HPDE6-E6E7 (cell line): ENCODE results near the gene ZBTB12.
"Not testable (repeated sequence)": the region's sequence is repeated elsewhere in the genome, so short reads cannot be mapped to it uniquely, and the experiment has no call there.

Experiments
- DNase-seq: peaks from one replicate; pipeline ENCODE4 v3.0.0; 2011; ENCODE audit warnings: missing footprints; ENCODE audit errors: extremely low spot score

Gene ZBTB12

DNA sequence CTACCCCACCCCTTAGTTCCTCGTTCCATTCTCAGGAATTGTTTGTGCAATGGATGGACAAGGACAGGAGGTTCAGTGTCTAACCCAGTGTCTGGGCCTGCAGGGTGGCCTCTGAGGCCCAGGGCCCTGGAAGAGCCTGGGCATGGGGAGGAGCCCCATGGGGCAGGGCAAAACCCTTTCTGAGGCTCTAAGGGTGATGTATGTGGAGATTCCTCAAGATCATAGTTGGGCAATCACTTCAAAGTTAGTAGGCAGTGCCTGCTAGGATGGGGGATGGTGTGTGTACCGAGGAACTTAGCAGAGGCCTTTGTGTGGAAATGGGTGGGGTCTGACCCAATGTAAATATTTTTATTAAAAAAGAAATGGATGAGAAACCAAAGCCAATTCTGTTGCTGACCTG is 18.9 kb upstream of the ZBTB12 start:
- no peak for DNase-seq

DNA sequence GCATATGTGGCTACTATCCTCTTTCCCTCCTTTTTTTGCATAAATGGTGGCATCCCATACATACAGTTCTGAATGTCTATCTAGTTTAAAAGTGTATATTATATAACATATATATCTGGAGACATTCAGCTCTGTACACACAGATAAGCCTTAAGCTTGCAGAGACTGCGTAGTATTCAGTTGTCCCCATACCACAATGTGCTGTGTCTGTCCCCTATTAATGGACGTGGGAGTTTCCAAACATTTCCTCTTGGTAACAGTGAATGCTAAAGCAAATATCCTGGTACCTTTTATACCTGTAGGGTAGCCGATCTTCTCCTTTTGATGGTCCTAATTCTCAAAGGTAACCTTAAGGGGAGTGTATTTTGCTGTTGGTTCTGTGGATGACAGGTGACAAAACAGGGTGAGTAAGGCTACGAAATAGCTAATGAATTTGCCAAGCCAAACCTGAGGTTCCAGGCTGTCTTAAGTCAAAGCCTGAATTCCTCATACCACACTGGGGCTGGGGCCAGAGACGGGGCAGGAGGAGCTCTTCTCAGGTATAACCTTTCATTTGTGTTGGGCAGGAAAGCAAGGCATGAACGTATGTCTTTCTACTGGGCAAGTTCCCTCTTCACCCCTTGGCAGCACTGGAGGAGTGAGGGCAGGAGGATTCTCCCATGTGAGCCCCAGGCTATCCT is 17.9 kb upstream of the ZBTB12 start:
- no peak for DNase-seq

DNA sequence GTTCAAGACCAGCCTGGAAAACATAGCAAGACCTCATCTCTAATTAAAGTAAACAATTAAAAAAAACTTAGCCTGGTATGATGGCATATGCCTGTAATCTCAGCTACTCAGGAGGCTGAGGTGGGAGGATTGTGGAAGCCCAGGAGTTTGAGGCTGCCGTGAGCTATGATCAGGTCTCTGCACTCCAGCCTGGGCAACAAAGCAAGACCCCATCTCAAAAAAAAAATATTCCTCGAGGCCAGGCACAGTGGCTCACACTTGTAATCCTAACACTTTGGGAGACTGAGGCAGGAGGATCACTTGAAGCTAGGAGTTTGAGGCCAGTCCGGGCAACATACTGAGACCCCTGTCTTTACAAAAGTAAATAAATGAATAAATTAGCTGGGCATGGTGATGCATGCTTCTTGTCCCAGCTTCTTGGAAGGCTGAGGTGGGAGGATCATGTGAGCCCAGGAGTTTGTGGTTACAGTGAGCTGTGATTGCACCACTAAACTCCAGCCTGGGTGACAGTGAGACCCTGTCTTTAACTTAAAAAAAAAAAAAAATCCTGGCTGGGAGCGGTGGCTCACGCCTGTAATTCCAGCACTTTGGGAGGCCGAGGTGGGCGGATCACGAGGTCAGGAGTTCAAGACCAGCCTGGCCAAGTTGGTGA is 16.3 kb upstream of the ZBTB12 start:
- no peak for DNase-seq

DNA sequence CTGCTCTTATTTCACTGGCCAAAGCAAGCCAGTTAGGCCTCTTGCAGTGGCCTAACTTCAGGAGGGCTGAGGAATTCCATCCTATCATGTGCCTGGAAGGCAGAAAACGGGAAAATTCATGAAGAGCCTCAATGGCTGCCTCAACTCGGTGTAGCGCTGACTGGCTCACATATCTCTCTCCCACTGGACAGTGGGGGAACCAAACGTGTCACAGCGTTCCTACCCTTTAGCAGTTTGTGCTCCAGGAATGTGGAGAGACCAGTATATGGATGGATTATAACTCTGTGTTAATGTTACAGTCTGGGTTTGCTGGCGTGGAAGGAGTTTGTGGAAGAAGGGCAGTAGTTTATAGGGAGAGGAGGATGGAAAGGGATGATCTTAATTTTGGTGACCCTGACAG is 13.9 kb upstream of the ZBTB12 start:
- no peak for DNase-seq

DNA sequence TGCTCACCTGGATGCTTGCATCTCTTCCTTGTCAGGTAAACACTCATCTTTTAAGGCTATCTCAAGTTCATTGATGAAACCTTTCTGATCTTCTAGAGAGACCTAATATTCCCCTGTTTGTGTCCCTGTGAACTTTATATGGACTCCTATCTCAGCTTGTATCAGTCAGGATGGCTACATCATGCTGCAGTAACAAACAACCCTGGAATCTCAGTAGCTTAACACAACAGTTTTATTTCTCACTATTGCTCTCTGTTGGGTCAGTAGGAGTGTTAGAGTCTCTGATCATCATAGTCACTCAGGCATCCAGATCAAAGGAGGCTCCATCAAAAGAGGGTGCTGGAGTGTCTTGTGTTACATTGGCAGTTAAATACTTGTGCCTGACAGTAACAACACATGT is 13.5 kb upstream of the ZBTB12 start:
- no peak for DNase-seq

DNA sequence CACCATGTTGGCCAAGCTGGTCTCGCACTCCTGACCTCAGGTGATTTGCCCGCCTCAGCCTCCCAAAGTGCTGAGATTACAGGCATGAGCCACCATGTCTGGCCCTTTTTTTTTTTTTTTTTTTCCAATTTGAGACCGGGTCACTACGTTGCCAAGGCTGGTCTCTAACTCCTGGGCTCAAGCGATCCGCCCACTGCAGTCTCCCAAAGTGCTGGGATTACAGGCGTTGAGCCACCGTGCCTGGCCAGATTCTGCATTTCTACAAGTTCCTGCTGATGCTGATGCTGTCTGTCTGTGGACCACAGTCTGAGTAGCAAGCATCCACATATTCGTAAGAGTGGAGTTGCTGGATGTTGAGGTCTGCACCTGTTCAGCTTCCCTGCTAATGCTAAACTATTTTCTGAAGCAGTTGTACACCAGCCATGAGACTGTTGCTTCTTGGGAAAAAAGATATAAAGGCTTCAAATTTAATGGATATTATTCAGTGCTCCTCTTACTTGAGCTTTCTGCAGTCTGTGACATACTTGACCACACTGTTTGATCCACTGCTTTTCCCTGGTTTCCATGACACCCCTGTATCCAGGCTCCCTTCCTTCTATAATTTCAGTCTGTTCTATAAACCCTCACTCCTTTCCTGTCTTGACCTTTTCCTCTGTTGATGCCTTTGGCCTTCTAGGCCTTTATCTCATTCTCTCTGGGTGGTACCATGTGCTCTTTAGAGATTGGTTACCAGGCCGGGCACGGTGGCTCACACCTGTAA is 10.1 kb upstream of the ZBTB12 start:
- DNase-seq = no peak

DNA sequence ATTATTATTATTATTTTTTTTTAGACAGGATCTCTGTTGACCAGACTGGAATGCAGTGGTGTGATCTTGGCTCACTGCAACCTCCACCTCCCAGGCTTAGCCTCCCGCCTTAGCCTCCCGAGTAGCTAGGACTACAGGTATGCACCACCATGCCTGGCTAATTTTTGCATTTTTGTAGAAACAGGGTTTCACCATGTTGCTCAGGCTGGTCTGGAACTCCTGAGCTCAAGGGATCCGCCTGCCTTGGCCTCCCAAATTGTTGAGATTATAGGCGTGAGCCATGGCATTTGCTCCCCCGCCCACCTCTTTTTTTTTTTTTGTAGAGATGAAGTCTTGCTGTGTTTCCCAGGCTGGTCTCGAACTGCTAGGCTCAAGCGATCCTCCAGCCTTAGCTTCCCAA is 7.4 kb upstream of the ZBTB12 start:
- not testable (repeated sequence) for DNase-seq

DNA sequence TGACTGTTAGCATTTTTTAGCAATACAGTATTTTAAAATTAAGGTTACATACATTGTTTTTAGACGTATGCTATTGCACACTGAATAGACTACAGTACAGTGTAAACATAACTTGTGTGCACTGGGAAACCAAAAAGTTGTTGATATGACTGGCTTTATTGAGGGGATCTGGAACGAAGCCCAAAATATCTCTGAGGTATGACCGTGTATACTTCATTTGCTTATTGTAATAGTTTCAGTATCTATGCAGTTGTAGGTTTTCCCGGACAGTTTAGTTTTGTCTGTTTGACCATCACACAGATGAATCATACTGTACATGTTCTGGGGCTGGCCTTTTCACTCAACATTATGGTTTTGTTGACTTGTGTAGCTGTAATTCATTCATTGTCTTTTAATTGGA is 6.9 kb upstream of the ZBTB12 start:
- no peak for DNase-seq

DNA sequence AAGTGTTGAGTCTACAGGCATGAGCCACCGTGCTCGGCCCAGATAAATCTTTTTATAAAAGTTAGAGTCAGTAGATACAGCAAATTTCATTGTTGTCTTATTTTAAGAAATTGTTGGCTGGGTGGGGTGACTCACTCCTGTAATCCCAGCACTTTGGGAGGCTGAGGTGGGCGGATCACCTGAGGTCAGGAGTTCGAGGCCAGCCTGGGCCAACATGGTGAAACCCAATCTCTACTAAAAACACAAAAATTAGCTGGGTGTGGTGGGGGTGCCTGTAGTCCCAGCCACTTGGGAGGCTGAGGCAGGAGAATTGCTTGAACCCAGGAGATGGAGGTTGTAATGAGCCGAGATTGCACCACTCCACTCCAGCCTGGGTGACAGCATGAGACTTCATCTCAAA is 6.4 kb upstream of the ZBTB12 start:
- DNase-seq = not testable (repeated sequence)

DNA sequence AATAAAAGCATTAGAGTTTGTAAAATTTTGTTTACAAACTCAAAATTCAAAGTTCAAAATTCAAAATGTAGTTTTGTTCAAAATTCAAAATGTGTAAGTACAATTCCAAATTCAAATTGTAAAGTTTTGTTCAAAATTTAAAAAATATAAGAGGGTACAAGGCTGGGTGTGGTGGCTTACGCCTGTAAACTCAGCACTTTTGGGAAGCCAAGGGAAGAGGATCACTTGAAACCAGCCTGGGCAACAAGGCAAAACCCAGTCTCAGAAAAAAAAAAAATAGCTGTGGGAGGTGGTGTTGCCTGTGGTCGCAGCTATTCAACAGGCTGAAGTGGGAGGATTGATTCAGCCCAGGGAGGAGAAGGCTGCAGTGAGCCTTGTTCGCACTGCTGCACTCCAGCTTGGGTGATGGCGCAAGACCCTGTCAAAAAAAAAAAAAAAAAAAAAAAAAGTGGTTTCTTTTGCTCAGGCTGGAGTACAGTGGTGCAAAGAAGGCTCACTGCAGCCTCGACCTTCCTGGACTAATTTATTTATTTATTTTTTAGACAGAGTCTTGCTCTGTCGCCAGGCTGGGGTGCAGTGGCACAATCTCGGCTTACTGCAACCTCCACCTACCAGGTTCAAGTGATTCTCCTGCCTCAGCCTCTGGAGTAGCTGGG is 5.4 kb upstream of the ZBTB12 start:
- DNase-seq = no peak

DNA sequence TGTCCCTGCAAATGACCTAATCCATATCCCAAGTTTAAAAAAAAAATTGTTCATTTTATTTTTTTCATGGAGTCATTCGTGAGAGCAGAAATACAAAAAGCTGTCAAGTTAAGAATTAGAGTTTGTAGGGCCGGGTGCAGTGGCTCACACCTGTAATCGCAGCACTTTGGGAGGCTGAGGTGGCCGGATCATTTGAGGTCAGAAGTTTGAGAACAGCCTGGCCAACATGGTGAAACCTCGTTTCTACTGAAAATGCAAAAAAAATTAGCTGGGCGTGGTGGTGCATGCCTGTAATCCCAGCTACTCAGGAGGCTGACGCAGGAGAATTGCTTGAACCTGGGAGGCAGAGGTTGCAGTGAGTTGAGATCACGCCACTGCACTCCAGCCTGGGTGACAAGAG is 4.8 kb upstream of the ZBTB12 start:
- DNase-seq = not testable (repeated sequence)

DNA sequence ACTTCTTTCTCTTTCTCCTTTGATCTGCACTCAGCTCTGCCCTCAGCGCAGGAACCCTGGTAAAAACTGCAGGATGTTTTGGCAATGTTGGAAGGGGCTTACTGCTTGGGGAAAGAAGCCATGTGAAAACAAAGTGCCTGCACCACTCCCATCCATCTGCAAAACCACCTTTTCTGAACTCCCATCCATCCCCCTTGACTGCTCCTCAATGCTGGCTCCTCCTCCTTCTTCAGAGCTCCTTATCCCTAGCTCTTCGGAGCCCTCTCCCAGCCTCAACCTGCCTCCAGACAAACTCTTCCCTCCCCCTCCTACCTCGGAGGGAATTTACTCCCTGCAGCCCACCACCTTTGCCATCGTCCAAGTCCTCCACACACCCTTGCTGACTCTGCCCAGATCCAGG is 4.2 kb upstream of the ZBTB12 start:
- no peak for DNase-seq

DNA sequence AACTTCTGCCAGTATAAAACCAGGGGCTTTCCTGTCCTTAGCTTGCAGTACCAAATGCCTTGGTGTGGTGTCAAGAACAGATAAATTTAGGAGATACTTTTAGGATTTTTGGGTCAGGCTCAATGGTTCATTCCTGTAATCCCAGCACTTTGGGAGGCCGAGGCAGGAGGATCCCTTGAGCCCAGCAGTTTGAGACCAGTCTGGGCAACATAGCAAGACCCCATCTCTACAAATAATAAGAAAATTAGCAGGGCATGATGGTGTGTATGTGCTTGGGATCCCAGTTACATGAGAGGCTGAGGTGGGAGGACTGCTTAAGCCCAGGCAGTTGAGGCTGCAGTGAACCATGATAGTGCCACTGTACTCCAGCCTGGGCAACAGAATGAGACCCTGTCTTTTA is 3.2 kb upstream of the ZBTB12 start:
- no peak for DNase-seq

DNA sequence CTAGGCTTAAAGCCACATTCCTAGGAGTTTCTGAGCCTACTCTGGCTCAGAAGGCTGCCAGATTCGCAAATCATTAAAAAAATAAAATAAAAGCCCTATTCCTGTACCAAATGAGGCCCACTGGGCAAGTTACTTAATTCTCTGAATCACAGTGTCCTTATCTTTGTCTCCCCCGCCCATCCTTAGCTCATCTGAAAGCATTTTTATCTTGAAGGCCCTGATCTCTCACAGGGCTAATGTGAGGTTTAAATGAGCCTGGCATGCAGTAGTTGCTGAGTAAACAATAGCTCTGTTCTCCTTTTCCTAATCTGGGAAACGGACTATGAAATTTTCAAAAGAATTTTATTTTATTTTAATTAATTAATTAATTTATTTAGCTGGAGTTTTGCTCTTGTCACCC is 2.1 kb upstream of the ZBTB12 start:
- no peak for DNase-seq

DNA sequence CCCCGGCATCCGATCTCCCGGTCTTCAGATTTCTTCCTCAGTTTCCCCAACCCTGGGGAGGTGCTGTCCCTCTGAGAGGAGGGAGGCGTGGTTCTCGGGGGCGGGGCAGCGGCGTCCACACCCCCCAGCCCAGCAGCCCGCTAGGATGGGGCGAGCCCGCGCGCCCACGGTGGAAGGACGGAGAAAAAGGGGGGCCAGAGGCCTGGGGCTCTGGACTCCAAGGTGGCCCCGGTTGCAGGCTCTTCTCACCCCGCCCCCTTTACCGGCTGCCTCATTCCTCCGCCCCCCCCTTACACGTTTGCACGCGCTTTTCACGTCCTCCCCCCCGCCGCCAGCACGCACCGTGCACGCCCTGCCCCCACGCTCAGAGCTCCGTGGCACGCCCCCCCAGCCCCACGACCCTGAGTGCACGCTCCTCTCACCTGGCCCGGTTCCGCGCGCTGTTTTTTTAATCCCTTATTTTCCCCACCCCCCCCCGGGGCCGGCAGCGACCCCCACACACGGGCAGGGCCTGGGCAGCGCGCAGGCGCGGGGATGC is 402 bp downstream of the ZBTB12 start:
- no peak for DNase-seq

DNA sequence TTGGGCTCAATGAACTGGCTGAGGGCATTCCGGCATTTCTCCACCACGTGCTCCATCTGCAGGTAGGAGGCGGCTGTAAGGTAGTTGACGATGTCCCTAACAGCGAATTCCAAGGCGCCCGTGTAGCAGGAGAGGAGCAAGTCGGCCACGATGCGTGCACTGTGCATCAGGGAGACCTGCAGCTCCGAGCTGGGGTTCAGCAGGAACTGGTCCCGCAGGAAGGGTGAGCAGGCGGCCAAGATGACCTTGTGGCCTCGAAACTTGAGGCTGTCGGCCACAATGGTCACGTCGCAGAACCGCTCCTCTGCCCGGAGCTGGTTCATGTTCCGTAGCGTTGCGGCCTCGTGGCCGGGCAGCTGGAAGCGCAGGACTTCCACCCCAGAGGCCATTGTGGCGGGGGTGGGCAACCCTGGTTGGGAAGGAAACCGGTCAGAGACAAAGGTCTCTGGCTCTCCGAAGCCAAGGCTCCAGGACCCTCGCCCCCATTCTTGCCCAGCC is 920 bp downstream of the ZBTB12 start:
- no peak for DNase-seq

DNA sequence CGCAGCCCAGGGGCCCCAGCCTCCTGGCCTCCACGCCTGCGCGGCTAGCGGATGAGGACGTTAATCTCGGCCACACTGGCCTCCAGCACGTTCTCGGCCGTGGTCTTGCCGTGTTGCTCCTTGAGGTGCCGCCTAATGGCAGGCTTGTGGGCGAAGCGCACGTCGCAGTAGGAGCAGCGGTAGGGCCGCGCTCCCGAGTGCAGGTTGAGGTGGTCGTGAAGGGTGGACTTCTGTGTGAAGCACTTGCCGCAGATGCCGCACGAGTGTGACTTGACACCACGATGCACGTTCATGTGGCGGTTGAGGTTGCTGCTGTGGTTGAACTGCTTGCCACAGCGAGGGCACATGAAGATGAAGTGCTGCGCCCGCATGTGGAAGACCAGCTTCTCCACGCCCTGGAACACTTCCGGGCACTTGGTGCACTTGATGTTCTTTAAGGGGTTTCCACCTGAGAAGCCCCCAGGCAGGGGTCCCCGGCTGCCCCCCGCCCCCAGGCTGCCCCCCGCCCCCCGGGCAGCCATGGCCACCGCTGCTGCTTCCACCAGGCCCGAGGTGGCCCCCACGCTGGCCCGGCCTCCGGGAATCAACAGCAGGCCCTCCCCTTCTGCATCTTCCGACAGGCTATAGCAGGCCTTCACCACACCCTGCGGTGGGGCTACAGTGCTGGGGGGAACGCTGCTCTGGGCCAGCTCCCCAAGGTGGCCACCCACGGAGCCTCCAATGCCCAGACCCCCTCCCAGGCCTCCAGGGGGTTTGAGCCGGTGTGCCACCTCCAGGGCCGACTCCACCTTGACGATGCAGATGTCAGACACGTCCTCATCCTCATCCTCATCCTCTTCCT is 1.8 kb downstream of the ZBTB12 start:
- no peak for DNase-seq

DNA sequence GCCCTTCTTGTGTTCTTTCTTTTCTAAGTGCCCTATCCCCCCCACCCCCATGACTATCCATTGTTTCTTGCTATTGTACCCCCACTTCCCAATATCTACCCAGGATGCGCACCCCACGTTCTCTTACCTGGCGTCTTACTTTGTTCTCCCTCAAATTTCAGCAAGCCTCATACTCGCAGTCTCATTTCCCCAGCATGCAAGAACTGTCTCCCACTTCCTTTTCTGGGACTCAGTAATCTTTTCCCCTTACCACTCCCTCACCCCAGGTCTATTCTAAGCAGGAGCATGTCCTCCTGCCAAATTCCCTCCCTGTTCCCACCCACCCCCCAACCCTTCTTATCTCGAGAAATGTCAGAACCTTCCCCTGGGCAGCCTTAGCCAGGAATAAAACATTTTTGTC is 2.7 kb downstream of the ZBTB12 start:
- DNase-seq = no peak

DNA sequence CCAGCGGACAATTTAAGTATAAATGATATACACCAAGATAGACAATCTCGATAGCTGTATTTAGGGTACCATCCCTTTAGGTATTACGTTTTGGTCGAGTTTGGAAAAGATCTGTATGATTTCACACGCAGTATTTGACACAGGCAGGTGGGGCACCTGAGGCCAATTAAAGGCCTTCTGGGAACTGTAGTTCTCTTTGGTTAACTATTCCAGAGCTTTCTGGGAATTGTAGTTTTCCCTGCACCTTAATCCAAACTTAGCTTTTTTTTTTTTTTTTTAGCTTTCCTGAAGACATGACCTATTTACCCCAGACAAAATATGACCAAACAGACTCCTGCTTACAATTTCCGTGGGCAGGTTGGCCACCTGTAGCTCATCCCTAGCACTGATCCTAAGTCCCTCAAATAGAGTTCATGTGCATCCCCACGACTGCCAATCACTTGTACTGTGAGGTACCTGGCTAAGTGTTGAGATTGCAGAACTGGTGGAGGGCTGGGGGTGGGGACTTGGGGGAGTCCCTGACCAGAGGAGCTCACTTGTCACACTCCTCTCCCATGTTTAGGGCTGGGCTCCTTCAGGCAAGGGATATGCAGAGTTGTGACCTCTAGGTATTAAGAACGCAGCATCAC is 3.4 kb downstream of the ZBTB12 start:
- DNase-seq = no peak

DNA sequence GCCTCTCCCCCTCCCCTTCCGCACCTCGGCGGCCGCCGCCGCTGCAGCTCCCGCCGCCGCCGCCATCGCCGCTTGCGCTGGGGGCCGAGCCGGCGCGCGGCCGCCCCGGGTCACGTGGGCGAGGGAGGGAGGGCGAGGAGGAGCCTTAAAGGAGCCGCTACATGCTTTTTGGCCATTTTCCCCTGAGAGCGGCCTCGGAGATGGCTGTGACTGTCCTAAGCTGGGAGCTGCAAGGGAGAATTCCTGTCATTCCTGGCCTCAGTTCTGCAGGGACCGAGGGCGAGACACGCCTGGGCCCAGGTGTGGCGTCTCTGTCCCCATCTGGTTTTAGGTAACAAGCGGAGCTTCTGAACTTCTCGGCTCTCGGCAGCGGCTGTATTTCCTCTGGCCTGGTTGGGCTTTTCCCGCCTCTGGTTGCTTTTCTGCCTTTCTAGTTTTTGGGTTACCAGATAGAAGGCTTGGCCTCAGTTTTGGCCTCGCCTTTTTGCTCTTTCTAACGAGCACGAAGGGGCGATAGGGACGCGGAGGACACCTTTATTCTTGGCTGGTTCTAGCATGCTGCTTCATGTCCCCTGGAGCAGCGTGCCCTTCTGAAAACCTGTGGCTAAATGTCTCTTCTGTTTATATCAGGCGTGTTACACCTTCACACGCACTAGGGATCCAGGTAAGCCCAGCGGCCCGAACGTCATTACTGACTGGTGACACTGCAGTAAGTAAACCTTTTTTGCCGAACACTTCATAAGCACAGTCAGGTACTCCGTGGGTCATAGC is 4.1 kb downstream of the ZBTB12 start, which contains the start of gene EHMT2:
EHMT2 (minus strand) TSS at position 87 of the 771 bp plus-strand sequence; CDS start at position 66, 21 bp downstream.
- DNase-seq = peak; percentile 67
